ENCODE measurements around the gene LDB2.
"Not testable (repeated sequence)": the region's sequence is repeated elsewhere in the genome, so short reads cannot be mapped to it uniquely, and the experiment has no call there.

LDB2 gene

DNA sequence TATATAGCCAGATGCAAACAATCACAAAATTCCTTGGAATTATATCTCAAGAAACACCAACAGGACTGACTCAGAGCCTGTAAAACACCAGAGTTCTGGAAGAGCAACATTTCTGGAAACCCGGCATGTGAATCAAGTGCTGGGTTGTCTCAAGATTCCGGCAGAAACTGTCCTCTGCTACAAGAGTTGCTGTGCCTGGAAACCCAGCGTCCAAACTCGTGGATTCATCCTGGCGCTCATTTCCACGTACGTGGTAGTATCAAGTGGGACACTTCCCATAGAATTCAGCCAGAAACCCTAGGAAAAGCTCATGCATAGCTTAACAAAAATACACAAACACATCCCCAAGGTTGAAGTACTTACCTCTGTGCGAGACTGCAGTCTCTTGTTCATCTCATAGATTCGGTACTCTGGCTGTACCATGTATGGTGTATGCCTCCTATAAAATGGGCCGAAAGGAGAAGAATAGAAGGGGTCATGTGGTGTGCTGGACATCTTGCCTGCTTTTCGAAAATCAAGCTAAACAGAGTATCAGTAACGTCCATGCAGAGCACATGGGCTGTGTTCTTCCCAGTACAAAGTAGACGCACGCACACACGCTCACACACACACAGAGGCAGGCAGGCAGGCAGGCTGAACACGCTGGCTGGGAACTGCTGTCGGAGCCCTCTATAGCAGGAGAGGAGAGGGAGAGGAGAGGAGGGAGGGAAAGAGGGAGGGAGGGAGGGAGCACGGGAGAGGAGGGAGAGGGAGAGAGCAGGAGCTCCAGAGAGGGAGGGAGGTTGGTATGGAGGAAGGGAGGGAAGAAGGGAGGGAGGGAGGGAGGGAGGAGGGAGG, at the start of gene LDB2:
Gene LDB2 (minus strand): TSS at position 655 of the 837 bp plus-strand sequence.
- DNase-seq (ENCODE audit: low read depth in 3 of 3) = no peak

DNA sequence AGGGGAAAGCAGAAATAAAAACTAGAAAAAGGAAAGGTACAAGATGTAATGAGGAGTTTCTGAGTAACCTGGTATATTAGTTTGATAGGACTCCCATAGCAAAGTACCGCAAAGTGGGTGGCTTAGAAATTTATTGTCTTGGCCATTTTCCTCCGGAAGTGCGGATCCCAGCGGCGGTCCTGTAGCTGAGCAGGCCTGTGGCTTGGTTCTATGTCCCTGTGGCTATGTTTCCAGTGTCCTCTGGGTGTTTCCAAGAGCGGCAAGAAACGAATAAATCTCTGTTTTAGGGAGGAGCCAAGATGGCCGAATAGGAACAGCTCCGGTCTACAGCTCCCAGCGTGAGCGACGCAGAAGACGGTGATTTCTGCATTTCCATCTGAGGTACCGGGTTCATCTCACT, 44.0 kb upstream of the LDB2 start:
- DNase-seq (ENCODE audit: low read depth in 3 of 3) = no peak

DNA sequence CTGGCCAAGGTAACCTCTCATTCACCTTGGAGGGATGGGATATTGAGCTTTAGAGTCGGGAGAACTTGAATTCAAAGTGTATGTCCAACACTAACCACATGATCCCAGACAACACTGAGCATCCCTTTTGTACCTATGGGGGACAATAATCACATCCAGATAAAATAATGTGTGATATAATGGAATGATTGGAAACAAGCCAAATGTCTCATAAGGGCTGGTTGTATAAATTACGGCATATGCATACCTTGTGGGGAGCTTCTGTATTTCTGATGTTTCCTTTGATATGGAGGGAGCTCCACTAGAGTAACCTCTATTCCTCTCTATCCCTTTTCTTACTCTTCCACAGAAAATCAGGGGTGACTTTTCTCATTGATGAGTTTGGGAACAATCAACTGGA, 40.7 kb upstream of the LDB2 start:
- no peak for DNase-seq (ENCODE audit: low read depth in 3 of 3)

DNA sequence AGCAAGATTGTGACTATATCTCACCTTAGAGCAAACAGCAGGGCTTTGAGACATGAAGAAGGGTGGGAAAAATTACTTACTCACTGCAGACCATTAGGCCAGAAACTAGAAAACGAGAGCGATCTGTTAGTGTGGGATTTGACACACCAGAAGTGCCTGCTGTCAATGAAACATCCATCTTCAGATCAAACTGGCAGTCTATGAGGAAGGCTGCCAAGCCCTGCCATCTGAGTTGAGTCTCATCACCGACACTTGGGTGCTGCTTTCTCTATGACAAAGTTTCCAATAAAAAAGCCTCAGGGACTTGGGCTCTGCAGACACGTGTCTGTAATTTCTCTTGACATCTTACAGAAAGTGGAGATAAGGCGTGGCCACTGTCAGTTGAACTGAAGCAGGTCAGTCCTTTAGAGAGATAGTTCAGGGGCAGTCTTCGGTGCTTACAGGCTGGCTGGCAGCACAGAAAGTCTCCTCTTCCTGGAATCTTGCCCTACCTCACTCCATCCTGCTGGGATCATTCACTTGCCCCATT, 40.1 kb upstream of the LDB2 start:
- DNase-seq (ENCODE audit: low read depth in 3 of 3) = no peak

DNA sequence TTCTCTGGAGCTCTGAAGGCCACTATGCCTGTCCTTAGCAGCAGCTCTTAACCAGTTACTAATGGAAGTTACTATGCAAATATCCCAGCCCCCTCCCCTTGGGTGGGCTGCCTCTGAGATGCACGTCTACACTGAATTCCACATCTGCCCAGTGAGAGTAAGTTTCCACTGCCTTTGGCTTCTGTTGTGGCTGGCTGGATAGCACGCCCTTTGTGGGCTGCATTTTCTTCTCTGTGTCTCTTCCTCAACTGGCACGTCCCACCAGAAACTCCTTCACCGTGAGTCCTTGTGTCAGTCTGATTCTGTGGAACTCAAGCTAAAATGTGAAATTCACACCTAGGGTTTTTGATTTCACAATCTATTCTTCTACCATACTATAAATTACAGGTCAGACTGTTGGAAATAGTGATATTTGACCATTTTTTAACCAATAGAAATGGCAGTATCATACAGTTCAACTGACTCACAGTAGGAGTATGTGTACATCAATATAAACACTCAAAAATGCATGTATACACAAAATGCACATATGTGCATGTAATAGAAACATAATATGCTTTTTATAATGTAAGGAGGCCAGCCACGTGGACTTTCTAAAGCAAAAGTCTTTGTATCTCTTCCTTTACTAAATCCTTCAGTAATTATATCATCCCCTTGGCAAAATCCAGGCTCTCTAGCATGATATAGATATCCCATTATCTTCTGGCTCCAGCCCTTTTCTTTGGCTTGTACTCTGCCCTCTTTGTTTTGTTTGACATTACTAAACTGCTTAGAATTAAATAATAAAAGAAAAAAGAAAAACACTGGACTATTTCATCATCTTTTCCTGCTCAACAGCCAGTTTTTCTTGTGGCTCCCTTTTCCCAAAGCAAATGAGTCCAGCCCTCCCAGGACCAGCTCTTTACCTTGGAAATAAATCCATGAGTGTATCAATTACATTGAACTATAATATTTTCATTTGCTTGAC, 33.2 kb upstream of the LDB2 start:
- no peak for DNase-seq (ENCODE audit: low read depth in 3 of 3)

DNA sequence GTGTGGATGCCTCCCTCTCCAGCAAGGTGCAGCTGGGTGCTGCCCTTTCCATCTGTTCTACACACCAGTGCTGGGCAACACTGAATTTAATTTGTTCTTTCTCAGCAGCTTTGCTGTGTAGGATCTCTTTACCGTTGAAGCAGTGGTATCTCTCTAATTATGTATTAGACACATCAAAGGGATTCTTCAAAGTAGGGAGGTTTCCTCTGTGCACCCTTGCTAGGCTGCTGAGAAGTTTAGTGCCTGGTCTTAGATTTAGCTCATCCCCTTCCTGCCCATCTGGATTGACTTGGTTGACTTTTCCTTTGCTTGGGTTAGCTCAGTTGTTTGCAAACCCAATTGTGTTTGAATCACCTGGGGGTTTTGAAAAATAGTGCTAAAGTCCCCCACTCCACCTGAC, 27.8 kb upstream of the LDB2 start:
- DNase-seq (ENCODE audit: low read depth in 3 of 3) = no peak

DNA sequence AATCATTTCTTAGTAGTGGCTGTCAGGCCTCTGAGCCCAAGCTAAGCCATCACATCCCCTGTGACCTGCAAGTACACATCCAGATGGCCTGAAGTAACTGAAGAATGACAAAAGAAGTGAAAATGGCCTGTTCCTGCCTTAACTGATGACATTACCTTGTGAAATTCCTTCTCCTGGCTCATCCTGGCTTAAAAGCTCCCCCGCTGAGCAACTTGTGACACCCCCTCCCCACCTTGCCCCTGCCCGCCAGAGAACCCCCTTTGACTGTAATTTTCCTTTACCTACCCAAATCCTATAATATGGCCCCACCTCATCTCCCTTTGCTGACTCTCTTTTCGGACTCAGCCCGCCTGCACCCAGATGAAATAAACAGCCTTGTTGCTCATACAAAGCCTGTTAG, 20.3 kb upstream of the LDB2 start:
- DNase-seq (ENCODE audit: low read depth in 3 of 3) = not testable (repeated sequence)

DNA sequence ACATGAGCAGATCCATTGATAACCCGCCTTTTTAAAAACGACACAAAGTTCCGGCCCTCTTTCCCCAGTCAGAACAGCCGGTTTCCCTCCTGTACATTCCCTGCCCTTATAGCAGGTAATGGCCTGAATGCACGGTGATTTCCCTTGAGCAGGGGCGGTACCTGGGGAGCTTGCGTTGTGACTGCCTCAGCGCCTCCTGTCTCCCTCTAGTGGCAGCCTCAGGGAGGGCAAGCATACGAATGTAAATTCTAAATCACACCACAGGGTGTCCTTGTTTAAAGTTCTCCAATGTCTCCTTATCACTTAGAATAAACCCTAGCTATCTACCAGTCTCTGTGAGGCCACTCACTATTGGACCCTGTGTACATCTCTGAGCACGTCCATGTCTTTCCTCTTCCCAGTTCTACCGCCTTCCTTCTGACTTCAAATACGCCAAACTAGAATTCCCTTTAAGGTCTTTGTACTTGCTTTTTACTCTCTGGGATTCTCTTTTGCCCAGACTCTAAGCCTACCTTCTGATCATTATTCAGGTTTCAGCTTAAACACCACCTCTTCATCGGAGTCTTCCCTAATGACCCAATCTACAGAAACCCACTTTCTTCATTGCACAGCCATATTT, 18.4 kb upstream of the LDB2 start:
- peak; percentile 44 to 66 (median 48) for DNase-seq (ENCODE audit: low read depth in 3 of 3)

DNA sequence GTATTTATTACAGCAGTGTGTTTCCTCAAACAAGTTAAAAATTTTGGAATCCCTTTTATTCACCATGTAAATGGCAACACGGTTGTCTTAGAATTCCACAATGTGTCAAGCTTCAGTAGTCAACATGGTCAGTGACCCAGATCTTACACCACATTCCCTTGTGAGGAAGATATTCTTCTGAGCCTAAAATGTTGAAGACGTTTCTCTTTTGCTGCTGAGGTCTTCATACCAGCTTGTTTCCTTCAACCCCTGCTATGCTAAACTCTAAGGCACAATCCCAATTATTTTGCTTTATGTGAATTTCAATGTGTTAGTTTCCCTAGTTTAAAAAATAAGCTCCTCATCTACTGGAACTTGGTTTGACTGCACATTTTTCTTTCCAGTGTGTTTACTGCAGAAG, 17.6 kb upstream of the LDB2 start:
- DNase-seq (ENCODE audit: low read depth in 3 of 3) = no peak

DNA sequence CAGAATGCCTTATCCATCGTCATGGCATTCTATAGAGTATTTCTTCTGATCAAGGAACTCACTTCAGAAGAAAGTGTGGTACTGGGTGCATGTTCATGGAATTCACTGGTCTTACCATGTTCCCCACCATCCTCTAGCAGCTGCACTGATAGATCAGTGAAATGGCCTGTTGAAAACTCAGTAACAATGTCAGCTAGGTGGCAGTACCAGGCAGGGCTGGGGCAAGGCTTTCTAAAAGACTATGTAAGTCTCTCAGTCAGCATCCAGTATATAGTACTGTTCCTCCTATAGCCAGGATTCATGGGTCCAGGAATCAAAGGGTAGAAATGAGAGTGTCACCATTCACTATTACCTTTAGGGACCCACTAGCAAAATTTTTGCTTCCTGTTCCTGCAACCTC, 15.8 kb upstream of the LDB2 start:
- DNase-seq (ENCODE audit: low read depth in 3 of 3) = no peak

DNA sequence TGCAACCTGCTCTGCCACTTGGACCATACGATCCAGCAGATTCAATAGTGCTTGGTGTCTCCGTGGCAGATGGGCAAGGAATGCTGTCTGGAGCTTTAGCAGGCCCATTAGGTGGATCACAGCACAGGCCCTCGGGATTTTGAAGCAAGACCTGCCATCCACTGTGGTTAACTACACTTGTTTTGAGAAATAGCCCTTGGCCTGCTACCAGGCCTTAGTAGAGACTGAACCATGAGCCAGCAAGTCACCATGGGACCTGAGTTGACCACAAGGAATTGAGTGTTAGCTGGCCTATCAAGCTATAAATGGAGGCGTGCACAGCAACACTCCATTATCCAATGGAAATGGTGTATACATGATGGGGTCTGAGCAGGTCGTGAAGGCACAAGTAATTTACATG, 14.5 kb upstream of the LDB2 start:
- DNase-seq (ENCODE audit: low read depth in 3 of 3) = no peak

DNA sequence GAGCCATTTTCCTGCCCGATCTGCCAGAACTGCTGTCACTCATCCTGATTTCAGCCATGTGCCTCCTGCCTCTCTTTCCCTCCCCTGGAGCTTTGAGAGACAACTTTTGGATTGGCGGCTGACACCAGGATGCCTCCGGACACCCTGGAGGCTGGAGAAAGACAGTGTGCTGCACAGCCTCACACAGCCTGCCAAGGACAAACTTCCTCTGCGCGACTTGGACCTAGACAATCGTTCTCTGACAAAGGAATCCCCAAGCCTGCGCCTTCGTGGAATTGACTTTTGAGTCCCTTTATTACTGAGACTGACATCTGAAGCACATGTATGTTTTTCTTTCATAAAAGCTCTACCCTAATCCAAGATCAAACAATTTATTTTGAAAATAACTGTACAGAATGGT, 10.8 kb upstream of the LDB2 start:
- no peak for DNase-seq (ENCODE audit: low read depth in 3 of 3)

DNA sequence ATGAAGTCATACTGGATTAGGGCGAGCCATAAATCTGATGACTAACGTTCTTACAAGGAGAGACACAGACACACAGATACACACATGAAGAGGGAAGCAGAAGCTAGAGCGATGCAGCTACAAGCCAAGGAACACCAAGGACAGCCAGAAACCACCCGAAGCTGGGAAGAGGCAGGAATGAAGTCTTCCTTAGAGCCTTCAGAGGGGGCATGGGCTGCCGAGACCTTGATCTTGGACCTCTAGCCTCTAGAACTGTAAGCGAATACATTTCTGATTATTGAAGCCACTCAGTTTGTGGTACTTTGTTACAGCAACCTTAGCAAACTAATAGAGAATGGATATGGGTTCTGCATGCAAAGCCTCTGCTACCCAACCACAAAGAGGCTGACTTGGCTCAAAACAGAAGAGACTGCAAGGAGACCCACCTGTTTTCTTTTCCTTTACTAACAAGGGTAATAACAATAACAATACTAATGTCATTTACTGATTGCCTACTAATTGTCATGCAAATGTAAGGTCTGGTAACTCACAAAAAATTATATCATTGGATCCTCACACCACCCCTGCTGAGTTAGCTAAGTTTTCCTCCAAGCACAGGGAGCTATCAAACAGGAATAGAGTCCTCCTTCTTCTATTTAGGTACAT, 10.1 kb upstream of the LDB2 start:
- no peak for DNase-seq (ENCODE audit: low read depth in 3 of 3)

DNA sequence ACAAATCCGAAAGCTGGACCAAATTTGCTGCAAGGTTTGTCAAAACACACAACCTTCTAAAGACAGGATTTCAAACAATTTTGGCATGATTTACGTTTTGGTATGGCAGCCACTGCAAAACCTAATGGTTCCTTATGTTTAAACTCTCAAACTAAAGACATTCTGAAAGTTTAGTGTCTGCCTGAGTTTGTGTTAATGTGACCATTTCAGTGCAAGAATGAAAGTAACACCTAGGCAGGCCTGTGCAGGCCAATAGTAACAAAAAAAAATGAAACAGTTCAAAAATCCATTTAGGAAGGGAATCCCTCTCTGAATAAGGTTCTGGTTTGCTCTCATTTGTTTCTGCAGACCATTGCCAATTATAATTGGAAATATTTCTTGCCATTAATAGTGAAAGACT, 1.9 kb upstream of the LDB2 start:
- no peak for DNase-seq (ENCODE audit: low read depth in 3 of 3)

DNA sequence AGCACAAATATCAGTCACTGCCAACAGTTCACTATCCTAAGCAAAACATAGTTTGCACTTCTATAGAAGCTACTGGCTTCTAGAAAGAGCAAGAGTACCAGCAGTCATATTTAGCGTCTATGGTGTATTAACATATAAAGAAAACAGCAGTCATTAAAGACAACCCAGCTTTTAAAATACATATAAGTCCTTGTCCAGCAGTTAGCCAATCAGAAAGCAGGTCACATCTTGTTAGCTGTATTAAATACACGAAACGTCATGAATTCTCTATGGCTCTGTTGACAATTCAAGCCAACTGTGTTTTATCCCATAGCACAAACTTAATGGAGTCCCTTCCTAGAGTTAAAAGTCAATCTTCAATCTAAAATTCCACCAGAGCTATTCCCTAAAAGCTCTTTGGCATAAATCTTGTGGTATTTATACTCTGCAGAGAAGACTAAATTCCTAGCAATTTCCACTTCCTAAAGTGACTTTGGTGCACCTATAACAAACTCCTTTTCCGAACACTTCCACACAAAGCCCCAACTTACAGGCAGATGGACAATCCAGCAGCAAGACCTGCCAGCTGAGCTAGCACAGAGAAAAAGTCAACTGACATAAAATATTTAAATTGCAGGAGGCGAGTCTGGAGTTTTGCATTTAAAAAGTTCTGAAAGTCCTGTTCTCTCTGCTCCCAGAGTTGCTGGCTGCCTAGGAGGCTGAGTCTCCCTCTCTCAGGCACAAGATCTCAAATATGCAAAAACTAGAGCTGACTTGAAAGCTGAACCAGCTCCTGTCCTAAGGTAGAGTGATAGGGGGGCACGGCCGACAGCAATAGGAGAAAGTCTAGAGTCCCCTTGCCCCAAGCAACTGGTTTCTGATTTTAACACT, 1.3 kb downstream of the LDB2 start:
- no peak for DNase-seq (ENCODE audit: low read depth in 3 of 3)

DNA sequence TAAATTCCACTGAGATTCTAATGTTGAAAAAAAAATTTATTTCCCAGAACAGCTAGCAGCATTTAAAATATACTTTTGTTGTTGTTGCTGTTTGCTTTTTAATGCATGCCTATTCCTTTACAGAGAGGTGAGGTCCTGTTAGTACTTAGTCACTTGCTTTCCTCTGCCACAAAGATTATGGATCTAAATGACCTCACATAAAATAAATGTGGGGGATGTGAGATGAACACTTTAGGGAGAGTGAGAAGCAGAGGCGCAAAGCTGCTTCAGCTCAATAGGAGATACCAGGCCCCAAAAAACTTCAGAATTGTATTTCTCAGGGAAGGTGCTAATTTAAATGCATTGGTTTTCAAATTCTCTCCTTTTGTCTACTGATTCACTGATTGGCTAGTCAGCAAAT, 4.0 kb downstream of the LDB2 start:
- no peak for DNase-seq (ENCODE audit: low read depth in 3 of 3)

DNA sequence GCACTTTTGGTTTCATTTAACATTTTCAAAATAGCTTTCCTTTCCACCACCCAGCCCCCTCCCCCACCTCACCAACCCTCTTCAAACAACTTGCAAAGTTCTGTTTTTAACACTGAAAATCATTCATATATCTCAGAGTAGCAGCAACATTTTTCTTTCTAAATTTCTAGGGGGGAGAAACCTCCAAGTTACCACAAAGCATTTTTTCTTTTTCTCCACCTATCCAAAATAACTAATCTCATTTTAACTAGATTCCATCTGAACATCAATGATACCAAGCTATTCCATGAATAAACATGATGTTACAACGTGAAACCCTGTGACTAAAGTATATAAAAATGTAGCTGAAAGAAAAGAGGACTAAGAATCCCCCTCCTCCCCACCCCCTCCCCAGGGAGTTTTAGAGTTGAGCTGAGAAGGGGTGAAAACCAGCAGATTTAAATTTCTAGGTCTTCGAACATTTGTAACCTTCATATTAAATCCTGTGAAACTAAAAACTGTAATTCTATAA, 5.2 kb downstream of the LDB2 start:
- DNase-seq (ENCODE audit: low read depth in 3 of 3) = no peak

DNA sequence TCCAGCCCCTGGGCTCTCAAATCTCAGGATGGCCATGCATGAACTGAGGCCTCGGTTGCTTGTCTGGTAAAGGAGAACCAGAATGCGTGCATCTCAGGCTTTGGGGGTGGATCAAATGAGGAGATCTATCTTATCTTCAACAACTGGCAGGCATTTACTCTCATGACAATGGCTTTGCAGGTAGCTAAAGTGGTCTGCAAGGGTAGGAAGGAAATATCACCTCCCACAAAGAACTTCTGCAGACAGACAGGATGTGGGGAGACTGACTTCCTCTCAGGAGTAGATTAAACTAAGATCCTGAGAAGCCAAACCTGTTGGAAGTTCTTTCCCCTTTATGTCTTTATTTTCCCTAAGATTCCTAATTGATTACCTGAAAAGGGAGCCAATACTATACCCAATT, 7.8 kb downstream of the LDB2 start:
- DNase-seq (ENCODE audit: low read depth in 3 of 3) = no peak

DNA sequence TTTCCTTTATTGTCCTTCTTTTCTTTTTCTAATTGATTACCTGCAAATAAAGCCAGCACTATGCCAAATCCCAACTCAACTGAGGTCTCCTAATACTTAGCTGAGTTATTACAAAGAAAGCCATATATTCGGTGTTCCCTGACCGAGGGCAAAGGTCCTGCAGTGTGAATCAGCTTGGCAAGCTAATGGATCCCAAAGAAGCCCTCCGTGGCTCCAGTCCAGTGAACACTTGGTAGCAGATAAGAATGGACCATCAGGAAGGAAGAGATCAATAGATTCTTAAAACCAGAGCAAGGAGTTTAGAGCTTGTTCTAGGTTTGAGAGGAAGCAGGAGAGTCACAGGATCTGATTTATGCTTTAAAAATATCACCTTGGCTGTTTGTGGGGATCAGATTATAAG, 8.5 kb downstream of the LDB2 start:
- DNase-seq (ENCODE audit: low read depth in 3 of 3) = no peak

DNA sequence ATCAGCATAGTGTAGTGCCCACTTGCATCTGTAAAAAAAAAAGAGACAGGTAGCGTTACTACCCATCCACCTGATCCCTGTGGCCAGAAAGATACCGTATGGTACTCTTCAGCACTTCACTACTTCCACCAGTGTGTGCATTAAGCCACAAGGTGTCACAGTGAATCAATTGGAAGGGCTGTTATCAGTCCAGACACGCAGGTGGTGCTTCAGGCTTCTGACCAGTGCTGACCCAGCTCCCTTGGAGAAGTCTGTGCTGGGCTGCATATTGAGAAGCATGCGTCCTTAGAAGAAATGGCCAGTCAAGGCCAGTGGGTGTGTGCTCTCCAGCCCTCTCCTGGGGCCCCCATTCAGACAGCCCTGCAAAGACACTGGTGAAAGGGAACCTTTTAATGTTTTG, 10.6 kb downstream of the LDB2 start:
- no peak for DNase-seq (ENCODE audit: low read depth in 3 of 3)

Measured in stimulated activated CD4-positive, alpha-beta T cell treated with anti-CD3 and anti-CD28 coated beads, TNF-alpha, amount 100 ng/mL, for 48 hours (primary cell).